ENCODE measurements around the gene CFAP119. TPM values are rescaled to one million over a fixed set of nuclear protein-coding genes. Genes with fewer than 3 reads are reported as not detected.

The CFAP119 gene
- total RNA-seq, 1 donor: 2.9 TPM

GRCh38 chr16:30755955-30756780 is 5.7 kb downstream of the CFAP119 start:
- H3K27ac ChIP-seq (ENCODE audit: low read depth, low read length): no peak overlapping the region
- no peak overlapping the region for H2AFZ ChIP-seq (ENCODE audit: low read length)
- no peak for TF ChIP-seq CTCF (IDR thresholded peaks at IDR 0.05; ENCODE audit: extremely low read depth, low read depth, low read length)
- peaks cover 7% of the 10 kb centered on the region for H3K4me1 ChIP-seq (ENCODE audit: insufficient read depth, low read length)
- no peak overlapping the region for H3K4me2 ChIP-seq (ENCODE audit: insufficient read depth, low read length)
- H3K27me3 ChIP-seq (ENCODE audit: insufficient read depth, low read length): no peaks in the 10 kb centered on the region
- H3K36me3 ChIP-seq (ENCODE audit: insufficient read depth, low read length): peaks cover 34% of the 10 kb centered on the region
- peak; percentile 52 for DNase-seq (ENCODE audit: insufficient read length, low spot score, missing footprints)
- H3K4me3 ChIP-seq (ENCODE audit: insufficient read depth, low read length): no peak overlapping the region
- no peaks in the 10 kb centered on the region for H4K20me1 ChIP-seq (ENCODE audit: insufficient read depth, low read length)
- no peaks in the 10 kb centered on the region for H3K9me3 ChIP-seq (ENCODE audit: low read depth, low read length)
- H3K79me2 ChIP-seq (ENCODE audit: insufficient read depth, low read length): no peaks in the 10 kb centered on the region

GRCh38 chr16:30753596-30753995 is 8.3 kb downstream of the CFAP119 start:
- Histone ChIP-seq H3K27ac (ENCODE audit: low read depth, low read length) (no peak overlapping the region), H3K4me3 (ENCODE audit: insufficient read depth, low read length) (no peak overlapping the region), H3K27me3 (ENCODE audit: insufficient read depth, low read length) (no peaks in the 10 kb centered on the region), H3K4me1 (ENCODE audit: insufficient read depth, low read length) (no peaks in the 10 kb centered on the region), H4K20me1 (ENCODE audit: insufficient read depth, low read length) (peaks cover 3% of the 10 kb centered on the region), H3K4me2 (ENCODE audit: insufficient read depth, low read length) (no peak overlapping the region), H3K79me2 (ENCODE audit: insufficient read depth, low read length) (peaks cover 21% of the 10 kb centered on the region), H2AFZ (ENCODE audit: low read length) (no peak overlapping the region), H3K9me3 (ENCODE audit: low read depth, low read length) (no peaks in the 10 kb centered on the region), H3K36me3 (ENCODE audit: insufficient read depth, low read length) (peaks cover 39% of the 10 kb centered on the region)
- DNase-seq (ENCODE audit: insufficient read length, low spot score, missing footprints): peak; percentile 25
- TF ChIP-seq CTCF (IDR thresholded peaks at IDR 0.05; ENCODE audit: extremely low read depth, low read depth, low read length): no peak

GRCh38 chr16:30750876-30751465 is 10.9 kb downstream of the CFAP119 start:
- H3K79me2 ChIP-seq (ENCODE audit: insufficient read depth, low read length): peaks cover 24% of the 10 kb centered on the region
- no peaks in the 10 kb centered on the region for H3K9me3 ChIP-seq (ENCODE audit: low read depth, low read length)
- H3K27ac ChIP-seq (ENCODE audit: low read depth, low read length): no peak overlapping the region
- peaks cover 13% of the 10 kb centered on the region for H3K4me1 ChIP-seq (ENCODE audit: insufficient read depth, low read length)
- peak; percentile 23 for DNase-seq (ENCODE audit: insufficient read length, low spot score, missing footprints)
- no peak for TF ChIP-seq CTCF (IDR thresholded peaks at IDR 0.05; ENCODE audit: extremely low read depth, low read depth, low read length)
- no peak overlapping the region for H2AFZ ChIP-seq (ENCODE audit: low read length)
- H3K4me3 ChIP-seq (ENCODE audit: insufficient read depth, low read length): no peak overlapping the region
- H3K27me3 ChIP-seq (ENCODE audit: insufficient read depth, low read length): no peaks in the 10 kb centered on the region
- H4K20me1 ChIP-seq (ENCODE audit: insufficient read depth, low read length): peaks cover 3% of the 10 kb centered on the region
- H3K4me2 ChIP-seq (ENCODE audit: insufficient read depth, low read length): no peak overlapping the region
- H3K36me3 ChIP-seq (ENCODE audit: insufficient read depth, low read length): peaks cover 30% of the 10 kb centered on the region

GRCh38 chr16:30750201-30750600 is 11.7 kb downstream of the CFAP119 start:
- H3K36me3 ChIP-seq (ENCODE audit: insufficient read depth, low read length): peaks cover 34% of the 10 kb centered on the region

More at GRCh38 chr16:30750201-30750600, 11.7 kb downstream of the CFAP119 start:
- DNase-seq (ENCODE audit: insufficient read length, low spot score, missing footprints): peak; percentile 57
- no peak for TF ChIP-seq CTCF (IDR thresholded peaks at IDR 0.05; ENCODE audit: extremely low read depth, low read depth, low read length)
- Histone ChIP-seq H3K27me3 (ENCODE audit: insufficient read depth, low read length) (no peaks in the 10 kb centered on the region), H3K27ac (ENCODE audit: low read depth, low read length) (no peak overlapping the region), H3K4me2 (ENCODE audit: insufficient read depth, low read length) (no peak overlapping the region), H3K4me3 (ENCODE audit: insufficient read depth, low read length) (no peak overlapping the region), H3K79me2 (ENCODE audit: insufficient read depth, low read length) (peaks cover 24% of the 10 kb centered on the region), H4K20me1 (ENCODE audit: insufficient read depth, low read length) (peaks cover 3% of the 10 kb centered on the region), H3K4me1 (ENCODE audit: insufficient read depth, low read length) (peaks cover 13% of the 10 kb centered on the region), H3K9me3 (ENCODE audit: low read depth, low read length) (no peaks in the 10 kb centered on the region), H2AFZ (ENCODE audit: low read length) (no peak overlapping the region)
